SU-DHL-6 (cell line): ENCODE data around the gene ABI1.

Experiments
- H2AFZ ChIP-seq: fragments of 200-600 bp; sonication (generic); 2 replicates; pipeline ENCODE4 v1.6.1; 2014; ENCODE audit warnings: low read depth, mild to moderate bottlenecking, moderate library complexity, mixed read lengths, antibody characterized with exemption, low read length; ENCODE audit not compliant: severe bottlenecking
- H3F3A ChIP-seq: fragments of 200-600 bp; shearing (Covaris generic); 2 replicates; pipeline ENCODE4 v1.6.0; 2016; ENCODE audit warnings: antibody characterized with exemption, mild to moderate bottlenecking; ENCODE audit not compliant: insufficient read depth
- H3K27ac ChIP-seq: fragments of 200-600 bp; sonication (generic); 2 replicates; pipeline ENCODE4 v1.5.1; 2016; ENCODE audit warnings: low read depth, mild to moderate bottlenecking, low read length, moderate library complexity, mixed read lengths
- H3K27me3 ChIP-seq: fragments of 200-600 bp; sonication (generic), shearing (Covaris generic); 2 replicates; pipeline ENCODE4 v1.6.0; 2014; ENCODE audit warnings: mild to moderate bottlenecking, low read length
- H3K36me3 ChIP-seq: fragments of 200-600 bp; sonication (generic); 2 replicates; pipeline ENCODE4 v1.6.1; 2014; ENCODE audit warnings: mild to moderate bottlenecking, low read length, mixed read lengths
- H3K4me2 ChIP-seq: fragments of 300-600, 200-600 bp; shearing (Covaris generic), sonication (generic); 2 replicates; pipeline ENCODE4 v1.6.0; 2014; ENCODE audit warnings: low read length, low read depth, mild to moderate bottlenecking; ENCODE audit not compliant: poor library complexity, severe bottlenecking
- H3K4me3 ChIP-seq: fragments of 200-600 bp; sonication (generic); 2 replicates; pipeline ENCODE4 v1.5.1; 2014; ENCODE audit warnings: antibody characterized with exemption, low read length, mild to moderate bottlenecking, mixed read lengths; ENCODE audit not compliant: insufficient read depth, poor library complexity, severe bottlenecking
- H3K79me2 ChIP-seq: fragments of 200-600 bp; sonication (generic); 2 replicates; pipeline ENCODE4 v1.6.1; 2014; ENCODE audit warnings: mild to moderate bottlenecking, low read length, moderate library complexity; ENCODE audit not compliant: insufficient read depth
- H3K9ac ChIP-seq: fragments of 200-600 bp; sonication (generic); 2 replicates; pipeline ENCODE4 v1.7.0; 2014; ENCODE audit warnings: mild to moderate bottlenecking, low read length
- H3K9me2 ChIP-seq: fragments of 200-600 bp; sonication (generic); replicated peaks from 2 replicates; pipeline ENCODE4 v1.6.1; 2014; ENCODE audit warnings: low read length; ENCODE audit not compliant: insufficient read depth
- H3K9me3 ChIP-seq: fragments of 200-600 bp; sonication (generic); 2 replicates; pipeline ENCODE4 v1.6.1; 2014; ENCODE audit warnings: low read length, mixed read lengths; ENCODE audit not compliant: insufficient read depth
- H4K20me1 ChIP-seq: fragments of 200-600 bp; sonication (generic); 2 replicates; pipeline ENCODE4 v1.6.1; 2014; ENCODE audit warnings: low read depth, mild to moderate bottlenecking, antibody characterized with exemption, low read length, moderate library complexity, mixed read lengths
- CTCF ChIP-seq: fragments of 200-600 bp; sonication (generic); IDR thresholded peaks from one replicate; pipeline ENCODE4 v1.5.1; 2017; ENCODE audit warnings: antibody characterized with exemption, mild to moderate bottlenecking, low read length, moderate library complexity; ENCODE audit not compliant: insufficient read depth, poor library complexity, severe bottlenecking
- EZH2phosphoT487 ChIP-seq: fragments of 200-600 bp; sonication (generic), shearing (Covaris generic); conservative IDR thresholded peaks from 2 replicates; pipeline ENCODE4 v1.6.1; 2018; ENCODE audit warnings: mild to moderate bottlenecking, antibody characterized with exemption, low read length, moderate library complexity, mixed read lengths

The ABI1 gene

GRCh38 chr10:26770069-26770468 is 90.7 kb downstream of the ABI1 start:
- H4K20me1 ChIP-seq, result peaks cover 7% of the 10 kb centered on the region; the same call in 1 of the 2 replicates
- H3K27me3 ChIP-seq, result no peaks in the 10 kb centered on the region
- no peak overlapping the region for H2AFZ ChIP-seq
- TF ChIP-seq CTCF, result no peak
- TF ChIP-seq EZH2phosphoT487, result no peak
- H3K27ac ChIP-seq, result no peak overlapping the region
- H3K79me2 ChIP-seq, result peaks cover 77% of the 10 kb centered on the region
- no peak overlapping the region for H3K4me3 ChIP-seq
- no peak overlapping the region for H3K4me2 ChIP-seq
- H3K36me3 ChIP-seq, result peaks cover 44% of the 10 kb centered on the region
- H3K9ac ChIP-seq, result no peak overlapping the region
- peaks cover 34% of the 10 kb centered on the region for H3F3A ChIP-seq
- H3K9me3 ChIP-seq, result no peaks in the 10 kb centered on the region
- no peaks in the 10 kb centered on the region for H3K9me2 ChIP-seq

- H3K4me3 ChIP-seq, result no peak overlapping the region
- peaks cover 30% of the 10 kb centered on the region for H3F3A ChIP-seq
- H3K79me2 ChIP-seq, result peaks cover 45% of the 10 kb centered on the region
- no peak overlapping the region for H3K4me2 ChIP-seq
- H3K36me3 ChIP-seq, result peaks cover 69% of the 10 kb centered on the region
- H3K9me3 ChIP-seq, result no peaks in the 10 kb centered on the region
- no peaks in the 10 kb centered on the region for H3K27me3 ChIP-seq
- H4K20me1 ChIP-seq, result peaks cover 3% of the 10 kb centered on the region; the same call in 1 of the 2 replicates
- no peak overlapping the region for H3K27ac ChIP-seq
- no peak overlapping the region for H2AFZ ChIP-seq
- TF ChIP-seq CTCF (no peak), EZH2phosphoT487 (no peak)
- no peak overlapping the region for H3K9ac ChIP-seq
- H3K9me2 ChIP-seq, result no peaks in the 10 kb centered on the region
Measured at GRCh38 chr10:26765549-26765948, 95.2 kb downstream of the ABI1 start.

- TF ChIP-seq CTCF (no peak), EZH2phosphoT487 (no peak)
- H3K9me3 ChIP-seq, result no peaks in the 10 kb centered on the region
- H3K79me2 ChIP-seq, result peaks cover 34% of the 10 kb centered on the region
- no peak overlapping the region for H3K4me2 ChIP-seq
- H3F3A ChIP-seq, result peaks cover 63% of the 10 kb centered on the region
- H4K20me1 ChIP-seq, result no peaks in the 10 kb centered on the region
- no peak overlapping the region for H3K4me3 ChIP-seq
- H3K9me2 ChIP-seq, result no peaks in the 10 kb centered on the region
- no peak overlapping the region for H3K9ac ChIP-seq
- H2AFZ ChIP-seq, result no peak overlapping the region
- peaks cover 55% of the 10 kb centered on the region for H3K36me3 ChIP-seq
- peak overlapping the region; percentile 21; the same call in 1 of the 2 replicates for H3K27ac ChIP-seq
- H3K27me3 ChIP-seq, result no peaks in the 10 kb centered on the region
Measured at GRCh38 chr10:26759008-26759407, 101.8 kb downstream of the ABI1 start.
